Breast epithelium (tissue), 4 donors: ENCODE data around the gene CBL. TPM values are rescaled to one million over a fixed set of nuclear protein-coding genes. Genes with fewer than 3 reads are reported as not detected.

ENCODE experiments used
- DNase-seq, 2 donors: peaks; one replicate each; pipeline ENCODE4 v3.0.0-alpha.2; 2019; ENCODE audit warnings: low spot score in 2 of 2
- H3K27ac ChIP-seq, 2 donors: fragments of 200-600 bp; sonication (generic) in 1 of 2; one replicate each; pipeline ENCODE4 v1.5.1; 2016 to 2019; ENCODE audit warnings: mild to moderate bottlenecking in 1 of 2
- H3K27me3 ChIP-seq, 2 donors: fragments of 200-600 bp; sonication (generic) in 1 of 2; one replicate each; pipeline versions ENCODE4 v1.5.1 to v1.6.0; 2017 to 2019; ENCODE audit warnings: control low read depth in 1 of 2, mild to moderate bottlenecking in 1 of 2
- H3K36me3 ChIP-seq: fragments of 200-600 bp; one replicate; pipeline ENCODE4 v1.5.1; 2019
- H3K4me1 ChIP-seq, 2 donors: fragments of 200-600 bp; sonication (generic); one replicate each; pipeline ENCODE4 v1.5.1; 2016 to 2019; ENCODE audit warnings: control low read depth in 1 of 2
- H3K4me3 ChIP-seq, 3 donors: fragments of 200-600 bp; sonication (generic); 1 replicate in 2 of 3; 2 replicates in 1 of 3; pipeline ENCODE4 v1.5.1; 2016 to 2019; ENCODE audit warnings: mild to moderate bottlenecking in 3 of 3, moderate library complexity in 2 of 3
- H3K9me3 ChIP-seq, 2 donors: fragments of 200-600 bp; sonication (generic) in 1 of 2; one replicate each; pipeline ENCODE4 v1.5.1; 2016 to 2019; ENCODE audit warnings: control low read depth in 1 of 2
- CTCF ChIP-seq, 3 donors: fragments of 450-650 bp; IDR thresholded peaks; one replicate each; pipeline ENCODE4 v1.5.1; 2016 to 2017; ENCODE audit warnings: antibody characterized with exemption in 3 of 3, mild to moderate bottlenecking in 3 of 3, moderate library complexity in 3 of 3
- POLR2A ChIP-seq: fragments of 450-650 bp; IDR thresholded peaks from one replicate; pipeline ENCODE4 v1.6.1; 2016; ENCODE audit warnings: antibody characterized with exemption, mild to moderate bottlenecking, moderate library complexity
- POLR2AphosphoS5 ChIP-seq, 3 donors: sonication (generic); formaldehyde crosslinking; IDR thresholded peaks; one replicate each; pipeline ENCODE4 v1.6.1; 2017; ENCODE audit warnings: antibody characterized with exemption in 3 of 3
- intact Hi-C: fragments of 100-400 bp; cut with DNase I; formaldehyde crosslinking; loops from one replicate; pipeline ENCODE4 v1.15.1; 2023; ENCODE audit warnings: low total_unique reads
- total RNA-seq, 3 donors: library from RNA; depleted of rRNA; stranded (reverse); fragments of >200 nt; gene quantifications; one replicate each; pipeline ENCODE4 v1.1.0, GENCODE V29; 2016

Gene CBL
- total RNA-seq, 3 donors from 2014 or later, result 13.1 to 17.0 (median 14.3) TPM

GRCh38 chr11:119229288-119229672 lies 23.1 kb downstream of the CBL start:
- Histone ChIP-seq H3K9me3 (no peaks in the 10 kb centered on the region), H3K4me3 (no peak overlapping the region), H3K4me1 (no peaks in the 10 kb centered on the region), H3K27me3 (no peaks in the 10 kb centered on the region), H3K27ac (no peak overlapping the region), H3K36me3 (no peaks in the 10 kb centered on the region)
- intact Hi-C loops, result loop anchor here (10.0 kb wide), 1 partner anchor 736 kb away; no protein-coding TSS in a partner anchor
- DNase-seq, result no peak
- TF ChIP-seq CTCF (IDR thresholded peaks at IDR 0.05) (no peak), POLR2A (no peak), POLR2AphosphoS5 (IDR thresholded peaks at IDR 0.05) (no peak)

- H3K27ac ChIP-seq, result no peak overlapping the region
- intact Hi-C loops, result loop anchor here (10.0 kb wide), 1 partner anchor 735 kb away; no protein-coding TSS in a partner anchor
- no peaks in the 10 kb centered on the region for H3K4me1 ChIP-seq
- no peak for DNase-seq
- TF ChIP-seq POLR2A (no peak), CTCF (IDR thresholded peaks at IDR 0.05) (no peak), POLR2AphosphoS5 (IDR thresholded peaks at IDR 0.05) (no peak)
- no peak overlapping the region for H3K4me3 ChIP-seq
- H3K27me3 ChIP-seq, result no peaks in the 10 kb centered on the region
- no peaks in the 10 kb centered on the region for H3K9me3 ChIP-seq
- no peaks in the 10 kb centered on the region for H3K36me3 ChIP-seq
Observed at GRCh38 chr11:119229741-119230140, 23.6 kb downstream of the CBL start.

GRCh38 chr11:119236490-119236889 lies 30.4 kb downstream of the CBL start:
- no peak overlapping the region for H3K4me3 ChIP-seq
- DNase-seq, result no peak
- H3K36me3 ChIP-seq, result no peaks in the 10 kb centered on the region
- TF ChIP-seq POLR2A (no peak), CTCF (IDR thresholded peaks at IDR 0.05) (no peak), POLR2AphosphoS5 (IDR thresholded peaks at IDR 0.05) (no peak)
- H3K27me3 ChIP-seq, result no peaks in the 10 kb centered on the region
- intact Hi-C loops, result no loop called here
- H3K4me1 ChIP-seq, result no peaks in the 10 kb centered on the region
- H3K27ac ChIP-seq, result no peak overlapping the region
- no peaks in the 10 kb centered on the region for H3K9me3 ChIP-seq

GRCh38 chr11:119236891-119237290 lies 30.8 kb downstream of the CBL start:
- DNase-seq, result no peak
- Histone ChIP-seq H3K27ac (no peak overlapping the region), H3K4me3 (no peak overlapping the region), H3K36me3 (no peaks in the 10 kb centered on the region), H3K27me3 (no peaks in the 10 kb centered on the region), H3K4me1 (no peaks in the 10 kb centered on the region), H3K9me3 (no peaks in the 10 kb centered on the region)
- intact Hi-C loops, result no loop called here
- no peak for TF ChIP-seq POLR2A

- no peaks in the 10 kb centered on the region for H3K9me3 ChIP-seq
- H3K4me3 ChIP-seq, result no peak overlapping the region
- TF ChIP-seq POLR2AphosphoS5 (IDR thresholded peaks at IDR 0.05), result no peak
- TF ChIP-seq POLR2A, result no peak
- no peak for TF ChIP-seq CTCF (IDR thresholded peaks at IDR 0.05)
- H3K4me1 ChIP-seq, result no peaks in the 10 kb centered on the region
- no peak overlapping the region for H3K27ac ChIP-seq
- DNase-seq, result no peak
- no peaks in the 10 kb centered on the region for H3K36me3 ChIP-seq
- intact Hi-C loops, result no loop called here
- no peaks in the 10 kb centered on the region for H3K27me3 ChIP-seq
Observed at GRCh38 chr11:119237515-119237914, 31.4 kb downstream of the CBL start.
